Tibial nerve (tissue), 4 donors: ENCODE results near the gene SFXN3.

Source experiments
- EP300 ChIP-seq, 2 donors: sonication (generic); formaldehyde crosslinking; IDR thresholded peaks; one replicate each; pipeline ENCODE4 v1.6.1; 2017; ENCODE audit warnings: antibody characterized with exemption in 2 of 2, mild to moderate bottlenecking in 1 of 2
- POLR2A ChIP-seq, 2 donors: fragments of 450-650 bp; IDR thresholded peaks; one replicate each; pipeline ENCODE4 v1.6.1; 2017; ENCODE audit warnings: antibody characterized with exemption in 2 of 2, mild to moderate bottlenecking in 2 of 2, moderate library complexity in 2 of 2
- TF ChIP-seq, protein P1 (sequence below), 5 experiments: fragments of 200-600 bp in 3 of 5; fragments of 450-650 bp in 2 of 5; sonication (generic) in 3 of 5; IDR thresholded peaks; one replicate each; pipeline ENCODE4 v1.5.1; 2016 to 2019; ENCODE audit warnings: antibody characterized with exemption in 5 of 5, mild to moderate bottlenecking in 3 of 5, moderate library complexity in 2 of 5

DNA sequence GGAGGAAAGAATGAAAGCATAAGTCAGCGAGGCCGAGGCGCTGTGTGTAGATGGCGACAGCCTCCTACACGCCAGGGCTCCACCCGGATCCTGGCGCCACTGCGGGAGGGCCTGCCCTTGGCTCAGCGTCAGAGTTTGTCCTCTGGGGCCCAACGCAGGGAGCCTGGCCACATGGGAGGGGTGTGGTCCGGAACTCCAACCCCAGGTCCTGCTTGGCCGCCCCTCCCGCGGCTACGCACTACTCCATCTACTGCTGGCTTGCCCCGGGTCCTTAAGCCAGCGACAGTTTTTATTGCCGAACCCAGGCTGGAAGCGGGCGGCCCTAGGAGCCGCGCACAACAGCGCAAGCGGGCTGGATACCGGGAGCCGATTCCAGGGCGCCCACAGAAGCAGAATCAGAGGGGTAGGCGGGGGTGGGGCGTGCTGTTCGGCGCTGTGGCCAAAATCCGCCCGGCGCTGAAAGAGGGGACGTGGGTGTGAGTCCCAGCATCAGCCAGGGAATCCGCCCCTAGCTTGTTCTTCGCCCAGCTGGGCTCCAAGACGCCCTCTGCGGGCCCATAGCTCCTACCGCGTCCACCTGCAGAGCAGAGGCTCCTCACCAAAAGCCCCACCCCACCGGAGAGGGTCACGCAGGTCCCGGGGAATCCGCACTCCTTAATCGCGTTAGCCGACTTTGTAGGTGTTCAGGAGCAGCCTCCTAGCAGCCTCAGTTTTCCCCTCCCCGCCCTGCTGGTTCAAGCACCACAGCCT lies 35.3 kb downstream of the SFXN3 start:
- TF ChIP-seq POLR2A (IDR thresholded peaks at IDR 0.05) (no peak), EP300 (IDR thresholded peaks at IDR 0.05) (peak; percentile 8 to 27)
- TF ChIP-seq, protein P1, sequence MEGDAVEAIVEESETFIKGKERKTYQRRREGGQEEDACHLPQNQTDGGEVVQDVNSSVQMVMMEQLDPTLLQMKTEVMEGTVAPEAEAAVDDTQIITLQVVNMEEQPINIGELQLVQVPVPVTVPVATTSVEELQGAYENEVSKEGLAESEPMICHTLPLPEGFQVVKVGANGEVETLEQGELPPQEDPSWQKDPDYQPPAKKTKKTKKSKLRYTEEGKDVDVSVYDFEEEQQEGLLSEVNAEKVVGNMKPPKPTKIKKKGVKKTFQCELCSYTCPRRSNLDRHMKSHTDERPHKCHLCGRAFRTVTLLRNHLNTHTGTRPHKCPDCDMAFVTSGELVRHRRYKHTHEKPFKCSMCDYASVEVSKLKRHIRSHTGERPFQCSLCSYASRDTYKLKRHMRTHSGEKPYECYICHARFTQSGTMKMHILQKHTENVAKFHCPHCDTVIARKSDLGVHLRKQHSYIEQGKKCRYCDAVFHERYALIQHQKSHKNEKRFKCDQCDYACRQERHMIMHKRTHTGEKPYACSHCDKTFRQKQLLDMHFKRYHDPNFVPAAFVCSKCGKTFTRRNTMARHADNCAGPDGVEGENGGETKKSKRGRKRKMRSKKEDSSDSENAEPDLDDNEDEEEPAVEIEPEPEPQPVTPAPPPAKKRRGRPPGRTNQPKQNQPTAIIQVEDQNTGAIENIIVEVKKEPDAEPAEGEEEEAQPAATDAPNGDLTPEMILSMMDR (IDR thresholded peaks at IDR 0.05): peak; percentile 27 to 54 (median 31)
